ENCODE results near the gene PPP4R2.
"Not testable (repeated sequence)": the region's sequence is repeated elsewhere in the genome, so short reads cannot be mapped to it uniquely, and the experiment has no call there.

The PPP4R2 gene

GRCh38 chr3:73026111-73026759 is 29.6 kb downstream of the PPP4R2 start:
- DNase-seq (ENCODE audit: low spot score), result no peak

GRCh38 chr3:73026760-73027113 is 30.1 kb downstream of the PPP4R2 start:
- no peak for DNase-seq (ENCODE audit: low spot score)

- no peak for DNase-seq (ENCODE audit: low spot score)
Measured at GRCh38 chr3:73028803-73029202, 32.2 kb downstream of the PPP4R2 start.

- DNase-seq (ENCODE audit: low spot score), result no peak
Measured at GRCh38 chr3:73029321-73029796, 32.7 kb downstream of the PPP4R2 start.

GRCh38 chr3:73030073-73030597 is 33.5 kb downstream of the PPP4R2 start:
- DNase-seq (ENCODE audit: low spot score), result no peak

GRCh38 chr3:73031573-73032103 is 35.0 kb downstream of the PPP4R2 start:
- no peak for DNase-seq (ENCODE audit: low spot score)

GRCh38 chr3:73036694-73037591 is 40.3 kb downstream of the PPP4R2 start:
- no peak for DNase-seq (ENCODE audit: low spot score)

GRCh38 chr3:73041537-73041936 is 44.9 kb downstream of the PPP4R2 start:
- no peak for DNase-seq (ENCODE audit: low spot score)

GRCh38 chr3:73043414-73043813 is 46.8 kb downstream of the PPP4R2 start:
- DNase-seq (ENCODE audit: low spot score), result no peak

GRCh38 chr3:73045391-73045790 is 48.8 kb downstream of the PPP4R2 start:
- DNase-seq (ENCODE audit: low spot score), result no peak

GRCh38 chr3:73046195-73046594 is 49.6 kb downstream of the PPP4R2 start:
- DNase-seq (ENCODE audit: low spot score), result no peak

- no peak for DNase-seq (ENCODE audit: low spot score)
Measured at GRCh38 chr3:73049319-73049718, 52.7 kb downstream of the PPP4R2 start.

GRCh38 chr3:73052857-73053256 is 56.2 kb downstream of the PPP4R2 start:
- DNase-seq (ENCODE audit: low spot score), result no peak

- DNase-seq (ENCODE audit: low spot score), result no peak
Measured at GRCh38 chr3:73055583-73055982, 59.0 kb downstream of the PPP4R2 start.

GRCh38 chr3:73056014-73056844 is 59.6 kb downstream of the PPP4R2 start:
- peak; percentile 36 for DNase-seq (ENCODE audit: low spot score)

- no peak for DNase-seq (ENCODE audit: low spot score)
Measured at GRCh38 chr3:73056845-73057150, 60.2 kb downstream of the PPP4R2 start.

GRCh38 chr3:73060302-73060723 is 63.7 kb downstream of the PPP4R2 start:
- DNase-seq (ENCODE audit: low spot score), result no peak

- no peak for DNase-seq (ENCODE audit: low spot score)
Measured at GRCh38 chr3:73061416-73061815, 64.8 kb downstream of the PPP4R2 start, which contains the start of gene EBLN2. TSS of gene EBLN2 (plus strand) at chr3:73061659. CDS start at chr3:73062082, 423 bp downstream.

- not testable (repeated sequence) for DNase-seq (ENCODE audit: low spot score)
Measured at GRCh38 chr3:73066243-73066642, 69.6 kb downstream of the PPP4R2 start.

GRCh38 chr3:73068419-73068818 is 71.8 kb downstream of the PPP4R2 start:
- DNase-seq (ENCODE audit: low spot score), result no peak

- DNase-seq (ENCODE audit: low spot score), result no peak
Measured at GRCh38 chr3:73069187-73069586, 72.6 kb downstream of the PPP4R2 start.

All from SW480 (cell line).